GM12875 (cell line): Measurements from ENCODE around the gene PNP.

Experiments
- H3K4me3 ChIP-seq: one replicate; pipeline ENCODE4 v1.5.1; 2011; ENCODE audit warnings: low read depth, low read length, control low read depth
- TF ChIP-seq, protein P1 (sequence below): IDR thresholded peaks from 2 replicates; pipeline ENCODE4 v1.5.1; 2011; ENCODE audit warnings: low read depth, mild to moderate bottlenecking, control low read depth, inconsistent platforms, low read length, moderate library complexity, borderline replicate concordance; ENCODE audit not compliant: insufficient read depth

PNP gene

DNA sequence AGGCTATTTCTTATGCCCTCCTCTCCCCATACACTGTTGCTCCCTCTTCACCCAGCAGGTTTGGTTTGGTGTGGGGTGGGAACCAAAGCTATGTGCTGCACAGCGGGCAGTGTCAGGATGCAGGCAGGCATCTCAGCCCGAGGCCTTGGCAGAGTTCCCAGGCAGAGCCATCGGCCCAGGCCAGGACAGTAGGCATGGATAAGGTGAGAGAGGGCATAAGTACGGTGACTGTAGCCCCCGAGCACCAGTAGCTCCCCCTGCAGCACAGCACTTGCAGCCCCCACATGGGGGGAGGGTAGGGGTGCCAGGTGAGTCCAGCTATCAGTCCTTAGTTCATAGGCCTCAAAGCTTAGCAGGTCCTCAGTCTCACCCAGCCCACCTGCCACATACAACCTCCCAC lies 40.4 kb upstream of the PNP start:
- no peak overlapping the region for H3K4me3 ChIP-seq
- TF ChIP-seq, protein P1, sequence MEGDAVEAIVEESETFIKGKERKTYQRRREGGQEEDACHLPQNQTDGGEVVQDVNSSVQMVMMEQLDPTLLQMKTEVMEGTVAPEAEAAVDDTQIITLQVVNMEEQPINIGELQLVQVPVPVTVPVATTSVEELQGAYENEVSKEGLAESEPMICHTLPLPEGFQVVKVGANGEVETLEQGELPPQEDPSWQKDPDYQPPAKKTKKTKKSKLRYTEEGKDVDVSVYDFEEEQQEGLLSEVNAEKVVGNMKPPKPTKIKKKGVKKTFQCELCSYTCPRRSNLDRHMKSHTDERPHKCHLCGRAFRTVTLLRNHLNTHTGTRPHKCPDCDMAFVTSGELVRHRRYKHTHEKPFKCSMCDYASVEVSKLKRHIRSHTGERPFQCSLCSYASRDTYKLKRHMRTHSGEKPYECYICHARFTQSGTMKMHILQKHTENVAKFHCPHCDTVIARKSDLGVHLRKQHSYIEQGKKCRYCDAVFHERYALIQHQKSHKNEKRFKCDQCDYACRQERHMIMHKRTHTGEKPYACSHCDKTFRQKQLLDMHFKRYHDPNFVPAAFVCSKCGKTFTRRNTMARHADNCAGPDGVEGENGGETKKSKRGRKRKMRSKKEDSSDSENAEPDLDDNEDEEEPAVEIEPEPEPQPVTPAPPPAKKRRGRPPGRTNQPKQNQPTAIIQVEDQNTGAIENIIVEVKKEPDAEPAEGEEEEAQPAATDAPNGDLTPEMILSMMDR: no peak

DNA sequence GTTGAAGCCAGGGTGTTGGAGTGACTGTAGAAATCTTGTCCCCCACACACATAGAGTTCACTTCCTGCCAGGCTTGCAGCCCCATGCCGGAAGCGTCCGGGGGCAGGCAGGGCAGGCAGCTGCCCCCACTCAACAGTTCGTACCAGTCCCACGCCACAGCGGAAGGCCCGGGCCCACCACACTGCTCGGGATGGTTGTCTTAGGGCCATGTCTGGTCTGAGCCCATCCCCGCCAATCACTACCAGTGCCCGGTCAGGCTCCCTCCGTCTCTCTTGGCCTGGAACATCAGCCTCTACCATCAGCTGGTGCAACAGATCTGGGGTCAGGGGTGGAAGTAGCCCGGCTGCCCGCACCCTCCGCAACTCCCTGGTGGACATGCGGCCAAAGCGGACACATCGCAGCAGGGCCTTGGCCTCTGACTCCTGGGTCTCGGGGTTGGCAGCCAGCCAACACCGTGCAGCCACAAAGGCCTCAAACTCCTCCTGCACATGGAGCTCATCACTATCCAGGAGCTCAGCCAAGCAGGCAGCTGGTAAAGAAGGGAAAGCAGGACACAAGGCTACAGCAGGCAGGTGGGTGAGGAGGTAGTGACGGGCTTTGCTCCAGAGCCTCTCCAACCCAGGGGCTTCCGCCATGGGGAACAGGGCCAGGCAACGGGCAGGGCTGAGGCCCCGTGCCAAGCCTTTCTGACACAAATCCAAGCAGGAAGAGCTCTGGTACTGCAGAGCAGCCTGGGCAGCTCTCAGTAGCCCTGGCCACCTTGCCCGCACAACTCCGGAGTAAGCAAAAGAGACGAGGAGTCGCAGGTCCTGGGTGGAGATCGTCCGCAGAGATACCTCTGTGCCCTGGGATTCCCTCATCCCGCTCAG lies 39.2 kb upstream of the PNP start:
- H3K4me3 ChIP-seq: no peak overlapping the region
- TF ChIP-seq, protein P1: no peak

DNA sequence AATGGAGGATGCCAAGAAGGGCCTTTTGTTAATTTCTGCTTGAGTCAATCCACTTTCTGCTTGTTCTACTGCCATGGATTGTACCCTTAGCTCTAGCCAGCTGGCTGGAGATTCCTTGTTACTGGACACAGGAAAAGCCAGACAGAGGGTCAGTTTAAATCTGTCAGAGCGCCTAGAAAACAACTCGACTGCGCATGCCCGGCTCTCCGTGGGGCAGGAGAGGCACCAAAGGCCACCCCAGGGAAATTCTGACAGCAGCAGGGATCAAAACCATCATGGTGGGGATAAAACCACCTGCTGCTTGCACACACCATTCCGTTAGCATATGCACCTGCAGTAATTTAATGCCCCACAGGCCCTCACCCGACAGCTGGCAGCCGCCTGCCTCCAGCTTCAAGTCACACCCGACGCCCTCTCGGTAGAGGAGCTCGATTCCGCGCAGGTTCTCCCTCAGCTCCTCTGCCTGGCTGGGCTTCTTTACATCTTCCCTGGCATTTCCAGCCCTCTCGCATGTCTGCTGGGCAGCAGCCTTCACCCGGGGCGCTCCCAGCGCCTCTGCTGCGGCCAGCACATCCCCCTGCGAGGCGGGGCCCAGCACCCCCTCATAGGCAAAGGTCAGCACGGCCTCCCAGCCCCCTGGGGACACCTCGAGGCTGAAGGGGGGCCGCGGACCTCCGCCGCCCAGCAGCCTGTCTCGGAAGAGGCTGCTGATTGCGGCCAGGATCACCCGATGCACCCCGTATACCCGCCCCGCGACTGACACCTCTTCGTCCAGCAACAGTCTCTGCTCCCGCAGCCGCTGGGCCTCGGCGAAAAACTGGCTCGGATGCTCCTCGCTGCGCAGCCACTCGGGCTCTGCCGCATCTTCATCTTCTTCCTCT lies 34.3 kb upstream of the PNP start:
- TF ChIP-seq, protein P1: no peak

DNA sequence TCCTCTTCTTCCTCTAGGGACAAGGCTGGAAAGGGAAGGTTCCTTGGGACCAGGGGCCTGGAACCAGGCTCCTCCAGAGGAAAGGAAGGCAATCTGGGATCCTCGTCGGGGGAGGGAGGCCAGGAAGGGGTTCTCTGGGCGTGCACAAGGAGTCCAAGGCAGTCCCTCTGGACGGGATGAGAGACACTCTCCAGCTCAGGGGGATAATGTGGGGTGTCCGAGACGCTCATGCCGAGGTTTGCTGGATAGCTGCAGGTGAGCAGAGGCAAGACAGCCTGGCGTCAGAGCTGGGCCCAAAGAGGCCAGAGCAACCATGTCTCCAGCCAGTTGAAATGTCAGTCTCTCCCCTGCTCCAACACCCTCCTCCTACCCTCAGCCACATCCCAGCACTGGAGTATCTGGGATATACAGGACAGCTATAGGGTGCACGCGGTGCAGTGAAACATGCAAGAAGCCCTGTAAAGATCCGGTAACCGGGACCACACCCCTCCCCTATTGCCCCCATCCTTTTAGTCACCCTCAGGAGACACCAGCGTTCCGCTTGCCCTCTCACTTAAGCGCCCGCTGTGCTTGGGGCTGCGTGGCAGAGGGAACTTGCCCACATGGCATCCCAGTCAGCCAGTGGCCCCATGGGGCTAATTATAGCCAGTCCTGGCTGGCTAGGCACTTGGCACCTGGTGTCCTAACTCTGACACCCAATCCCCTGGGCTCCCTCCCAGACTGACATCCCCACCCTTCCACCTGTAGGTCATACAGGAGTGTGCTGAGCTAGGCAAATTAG lies 33.4 kb upstream of the PNP start, which contains the start of gene KLHL33:
Gene KLHL33 (minus strand): TSS at position 585 of the 781 bp plus-strand sequence. CDS start 355 bp downstream, at position 230.
- TF ChIP-seq, protein P1: no peak
- no peak within 1 kb of the TSS for H3K4me3 ChIP-seq

More for the DNA sequence above, 34.3 kb upstream of the PNP start:
- H3K4me3 ChIP-seq: no peak overlapping the region

DNA sequence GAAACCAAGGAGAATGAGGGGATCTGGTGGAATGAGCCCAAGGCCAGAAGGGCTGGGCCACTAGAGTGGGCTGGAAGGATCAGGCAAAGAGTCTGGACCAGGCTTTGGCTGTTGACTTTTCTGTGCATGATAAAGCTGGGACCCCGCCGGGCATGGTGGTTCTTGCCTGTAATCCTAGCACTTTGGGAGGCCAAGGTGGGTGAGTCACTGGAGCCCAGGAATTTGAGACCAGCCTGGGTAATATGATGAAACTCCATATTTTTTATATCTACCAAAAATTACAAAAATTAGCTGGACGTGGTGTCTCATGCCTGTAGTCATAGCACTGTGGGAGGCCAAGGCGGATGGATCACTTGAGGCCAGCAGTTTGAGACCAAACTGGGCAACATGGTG lies 32.8 kb upstream of the PNP start:
- H3K4me3 ChIP-seq: no peak overlapping the region
- TF ChIP-seq, protein P1: no peak

DNA sequence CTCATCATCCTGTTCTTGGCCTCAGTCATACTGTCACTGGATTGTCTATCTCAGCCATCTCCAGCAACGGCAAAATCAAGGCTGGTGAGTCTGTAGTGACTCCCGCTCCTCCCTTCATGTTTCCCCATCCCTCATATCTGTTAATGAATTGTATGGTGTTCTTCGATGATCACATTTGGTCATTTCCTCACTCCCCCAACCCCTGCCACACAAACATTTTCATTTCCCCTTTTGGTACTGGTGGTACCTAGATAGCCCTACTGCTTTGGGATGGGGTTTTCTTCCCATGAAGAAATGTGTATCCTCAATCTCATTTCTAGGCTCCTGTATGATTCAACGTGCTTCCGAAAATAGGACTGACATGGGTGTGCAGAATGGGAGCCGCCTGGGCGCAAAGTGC lies 30.5 kb upstream of the PNP start:
- H3K4me3 ChIP-seq: no peak overlapping the region
- TF ChIP-seq, protein P1: no peak
